Hair follicle dermal papilla cell (primary cell): ENCODE results near the gene LMNA. TPM values are rescaled to one million over a fixed set of nuclear protein-coding genes. Genes with fewer than 3 reads are reported as not detected.

Source experiments
- total RNA-seq: library from RNA; depleted of rRNA; stranded (reverse); fragments of >200 nt; gene quantifications from 2 replicates; pipeline ENCODE4 v1.2.3, GENCODE V29; 2012

Gene LMNA
- 1,347 and 1,795 TPM in 2 replicates for total RNA-seq

GRCh38 chr1:156114101-156114918, at the start of gene LMNA:
Gene LMNA (plus strand): TSS chr1:156114711. CDS start chr1:156114919, 208 bp downstream.

GRCh38 chr1:156082309-156083091, 32.0 kb upstream of the LMNA start, which contains the start of gene MEX3A:
Gene MEX3A (minus strand): TSS chr1:156082465. CDS start chr1:156081998, 467 bp downstream.

GRCh38 chr1:156153362-156153761, 38.9 kb downstream of the LMNA start, which contains the start of gene SEMA4A:
Gene SEMA4A (plus strand): TSS chr1:156153585. CDS start chr1:156154579, 994 bp downstream.

Other genes starting within 250 kb of the LMNA start
- gene RIT1, start 203.4 kb upstream of the LMNA start, total RNA-seq, result 41.5 and 43.0 TPM in 2 replicates
- gene KHDC4, start 180.3 kb upstream of the LMNA start, total RNA-seq, result 30.0 and 30.8 TPM in 2 replicates
- not detected in 2 replicates for gene RXFP4, start 173.1 kb upstream of the LMNA start, total RNA-seq
- 133 and 144 TPM in 2 replicates for gene ARHGEF2, start 136.2 kb upstream of the LMNA start, total RNA-seq
- gene SSR2, start 93.8 kb upstream of the LMNA start, total RNA-seq, result 338 and 351 TPM in 2 replicates
- 12.5 and 14.1 TPM in 2 replicates for gene UBQLN4, start 60.9 kb upstream of the LMNA start, total RNA-seq
- gene LAMTOR2, start 59.9 kb upstream of the LMNA start, total RNA-seq, result 24.8 and 27.1 TPM in 2 replicates
- gene RAB25, start 53.6 kb upstream of the LMNA start, total RNA-seq, result not detected in 2 replicates
- gene MEX3A, start 32.2 kb upstream of the LMNA start, total RNA-seq, result 0.65 and 1.1 TPM in 2 replicates
- gene SEMA4A, start 38.9 kb downstream of the LMNA start, total RNA-seq, result 0.97 and 3.2 TPM in 2 replicates
- 15.9 and 22.9 TPM in 2 replicates for gene SLC25A44, start 79.4 kb downstream of the LMNA start, total RNA-seq
- 27.0 and 27.7 TPM in 2 replicates for gene PMF1, start 98.3 kb downstream of the LMNA start, total RNA-seq
- gene BGLAP, start 127.5 kb downstream of the LMNA start, total RNA-seq, result 0.16 TPM in 1 of 2 replicates, not detected in the other
- gene PAQR6, start 133.3 kb downstream of the LMNA start, total RNA-seq, result 0.49 and 0.65 TPM in 2 replicates
- 60.4 and 72.7 TPM in 2 replicates for gene SMG5, start 168.1 kb downstream of the LMNA start, total RNA-seq
- 0.61 and 0.81 TPM in 2 replicates for gene TMEM79, start 169.6 kb downstream of the LMNA start, total RNA-seq
- 81.5 and 85.2 TPM in 2 replicates for gene GLMP, start 181.0 kb downstream of the LMNA start, total RNA-seq
- gene VHLL, start 184.6 kb downstream of the LMNA start, total RNA-seq, result not detected in 2 replicates
- gene CCT3, start 223.6 kb downstream of the LMNA start, total RNA-seq, result 191 and 238 TPM in 2 replicates
- 0.36 TPM in 1 of 2 replicates, not detected in the other for gene TSACC, start 223.8 kb downstream of the LMNA start, total RNA-seq